HepG2 (cell line): Measurements from ENCODE around the gene YIPF3. TPM values are rescaled to one million over a fixed set of nuclear protein-coding genes. Genes with fewer than 3 reads are reported as not detected.

ENCODE experiments used
- FOXP4 ChIP-seq: sonication (generic); formaldehyde crosslinking; IDR thresholded peaks from 2 replicates; pipeline ENCODE4 v1.4.0; 2020; ENCODE audit warnings: missing genetic modification reagents
- HBP1 ChIP-seq: IDR thresholded peaks from 2 replicates; pipeline ENCODE4 v1.6.1; 2016; ENCODE audit warnings: low read depth, control low read depth
- IRF2 ChIP-seq: IDR thresholded peaks from 2 replicates; pipeline ENCODE4 v1.6.1; 2018; ENCODE audit warnings: missing genetic modification reagents, missing compliant biosample characterization
- LRRFIP1 ChIP-seq: sonication (generic); formaldehyde crosslinking; conservative IDR thresholded peaks from 2 replicates; pipeline ENCODE4 v1.4.0; 2020; ENCODE audit warnings: missing genetic modification reagents
- MAFG ChIP-seq: sonication (generic); formaldehyde crosslinking; IDR thresholded peaks from 2 replicates; pipeline ENCODE4 v1.5.1; 2020; ENCODE audit warnings: mild to moderate bottlenecking, missing genetic modification reagents
- MED1 ChIP-seq: sonication (generic); formaldehyde crosslinking; IDR thresholded peaks from 2 replicates; pipeline ENCODE4 v1.4.0; 2020; ENCODE audit warnings: missing genetic modification reagents
- NFIC ChIP-seq: IDR thresholded peaks from 2 replicates; pipeline ENCODE4 v1.6.1; 2012; ENCODE audit warnings: mild to moderate bottlenecking, low read length, inconsistent platforms
- REXO4 ChIP-seq: sonication (generic); formaldehyde crosslinking; IDR thresholded peaks from 2 replicates; pipeline ENCODE4 v1.8.0; 2022; ENCODE audit warnings: missing genetic modification reagents, mild to moderate bottlenecking, borderline replicate concordance
- RXRA ChIP-seq: sonication (generic); formaldehyde crosslinking; IDR thresholded peaks from 2 replicates; pipeline ENCODE4 v1.5.1; 2020; ENCODE audit warnings: missing genetic modification reagents
- SP2 ChIP-seq: sonication (generic); formaldehyde crosslinking; IDR thresholded peaks from 2 replicates; pipeline ENCODE4 v1.5.1; 2020; ENCODE audit warnings: mild to moderate bottlenecking, missing genetic modification reagents
- ZFP37 ChIP-seq: sonication (generic); formaldehyde crosslinking; IDR thresholded peaks from 2 replicates; pipeline ENCODE4 v1.4.0; 2020; ENCODE audit warnings: missing genetic modification reagents, borderline replicate concordance
- ZGPAT ChIP-seq: IDR thresholded peaks from 2 replicates; pipeline ENCODE4 v1.6.1; 2016; ENCODE audit warnings: mild to moderate bottlenecking
- ZNF264 ChIP-seq: sonication (generic); formaldehyde crosslinking; IDR thresholded peaks from 2 replicates; pipeline ENCODE4 v1.4.0; 2020; ENCODE audit warnings: missing genetic modification reagents
- ZNF362 ChIP-seq: sonication (generic); formaldehyde crosslinking; IDR thresholded peaks from 2 replicates; pipeline ENCODE4 v1.4.0; 2020; ENCODE audit warnings: missing genetic modification reagents, mild to moderate bottlenecking, borderline replicate concordance
- ZNF44 ChIP-seq: sonication (generic); formaldehyde crosslinking; IDR thresholded peaks from 2 replicates; pipeline ENCODE4 v1.5.1; 2020; ENCODE audit warnings: mild to moderate bottlenecking, missing genetic modification reagents
- ZNF572 ChIP-seq: sonication (generic); formaldehyde crosslinking; IDR thresholded peaks from 2 replicates; pipeline ENCODE4 v1.5.1; 2020; ENCODE audit warnings: mild to moderate bottlenecking, missing genetic modification reagents
- ZNF784 ChIP-seq: sonication (generic); formaldehyde crosslinking; IDR thresholded peaks from 2 replicates; pipeline ENCODE4 v1.5.1; 2020; ENCODE audit warnings: missing genetic modification reagents, mild to moderate bottlenecking, borderline replicate concordance
- ZZZ3 ChIP-seq: sonication (generic); formaldehyde crosslinking; IDR thresholded peaks from 2 replicates; pipeline ENCODE4 v1.4.0; 2020; ENCODE audit warnings: missing genetic modification reagents, mild to moderate bottlenecking, borderline replicate concordance
- polyA plus RNA-seq, 8 experiments: library from polyadenylated mRNA; depleted of rRNA in 3 of 8; stranded (reverse) in 7 of 8; unstranded in 1 of 8; fragments of >200 nt; fragmentation: Illumina TruSeq in 4 of 8; extraction: Trizol in 4 of 8; gene quantifications; 2 replicates each; pipeline versions ENCODE4 v1.2.1 to v1.2.3, GENCODE V29; 2011 to 2016; ENCODE audit warnings: low read depth in 4 of 8, missing spikeins in 1 of 8, mixed read lengths in 1 of 8; ENCODE audit not compliant: insufficient read depth in 1 of 8
- total RNA-seq, 5 experiments: library from RNA; depleted of rRNA; stranded (reverse); fragments of >200 nt; fragmentation: Illumina TruSeq; extraction: Trizol; gene quantifications; 2 replicates each; pipeline ENCODE4 v1.2.3, GENCODE V29; 2016; ENCODE audit warnings: low read depth in 1 of 5

Gene YIPF3
- total and polyA plus RNA-seq, 2 of the 13 experiments (the other 11 are each of a cell fraction or from before 2014, with no cell fraction given), result 107 to 206 TPM

GRCh38 chr6:43488667-43489276 is 28.0 kb downstream of the YIPF3 start (continued):
- TF ChIP-seq ZNF572 (peak; percentile 70; the same call in 1 of the 2 replicates), ZFP37 (CRISPR knock-in tag) (0 out of 2 replicates have a peak, but pooled peaks have one; percentile 34), ZNF784 (CRISPR knock-in tag) (no peak; the same call in 1 of the 2 replicates), RXRA (CRISPR knock-in tag) (peak; percentile 27; the same call in 1 of the 2 replicates), REXO4 (CRISPR knock-in tag) (no peak), MAFG (CRISPR knock-in tag) (peak; percentile 72; the same call in 1 of the 2 replicates), FOXP4 (CRISPR knock-in tag) (peak; percentile 74), ZGPAT (CRISPR knock-in tag) (peak; percentile 51; the same call in 1 of the 2 replicates), MED1 (peak; percentile 91), IRF2 (CRISPR knock-in tag) (peak; percentile 78), LRRFIP1 (CRISPR knock-in tag) (no peak), ZNF362 (CRISPR knock-in tag) (peak; percentile 88), HBP1 (peak; percentile 91; the same call in 1 of the 2 replicates), NFIC (peak; percentile 41; the same call in 1 of the 2 replicates), ZZZ3 (CRISPR knock-in tag) (no peak), ZNF44 (CRISPR knock-in tag) (peak; percentile 42; the same call in 1 of the 2 replicates), SP2 (CRISPR knock-in tag) (no peak), ZNF264 (CRISPR knock-in tag) (peak; percentile 69)
